SU-DHL-6 (cell line): ENCODE data around the gene AGAP9.
"Not testable (repeated sequence)": the region's sequence is repeated elsewhere in the genome, so short reads cannot be mapped to it uniquely, and the experiment has no call there.

Experiments used
- H2AFZ ChIP-seq: fragments of 200-600 bp; sonication (generic); 2 replicates; pipeline ENCODE4 v1.6.1; 2014; ENCODE audit warnings: low read depth, mild to moderate bottlenecking, moderate library complexity, mixed read lengths, antibody characterized with exemption, low read length; ENCODE audit not compliant: severe bottlenecking
- H3F3A ChIP-seq: fragments of 200-600 bp; shearing (Covaris generic); 2 replicates; pipeline ENCODE4 v1.6.0; 2016; ENCODE audit warnings: antibody characterized with exemption, mild to moderate bottlenecking; ENCODE audit not compliant: insufficient read depth
- H3K27ac ChIP-seq: fragments of 200-600 bp; sonication (generic); 2 replicates; pipeline ENCODE4 v1.5.1; 2016; ENCODE audit warnings: low read depth, mild to moderate bottlenecking, low read length, moderate library complexity, mixed read lengths
- H3K27me3 ChIP-seq: fragments of 200-600 bp; sonication (generic), shearing (Covaris generic); 2 replicates; pipeline ENCODE4 v1.6.0; 2014; ENCODE audit warnings: mild to moderate bottlenecking, low read length
- H3K36me3 ChIP-seq: fragments of 200-600 bp; sonication (generic); 2 replicates; pipeline ENCODE4 v1.6.1; 2014; ENCODE audit warnings: mild to moderate bottlenecking, low read length, mixed read lengths
- H3K4me2 ChIP-seq: fragments of 300-600, 200-600 bp; shearing (Covaris generic), sonication (generic); 2 replicates; pipeline ENCODE4 v1.6.0; 2014; ENCODE audit warnings: low read length, low read depth, mild to moderate bottlenecking; ENCODE audit not compliant: poor library complexity, severe bottlenecking
- H3K4me3 ChIP-seq: fragments of 200-600 bp; sonication (generic); 2 replicates; pipeline ENCODE4 v1.5.1; 2014; ENCODE audit warnings: antibody characterized with exemption, low read length, mild to moderate bottlenecking, mixed read lengths; ENCODE audit not compliant: insufficient read depth, poor library complexity, severe bottlenecking
- H3K79me2 ChIP-seq: fragments of 200-600 bp; sonication (generic); 2 replicates; pipeline ENCODE4 v1.6.1; 2014; ENCODE audit warnings: mild to moderate bottlenecking, low read length, moderate library complexity; ENCODE audit not compliant: insufficient read depth
- H3K9ac ChIP-seq: fragments of 200-600 bp; sonication (generic); 2 replicates; pipeline ENCODE4 v1.7.0; 2014; ENCODE audit warnings: mild to moderate bottlenecking, low read length
- H3K9me2 ChIP-seq: fragments of 200-600 bp; sonication (generic); replicated peaks from 2 replicates; pipeline ENCODE4 v1.6.1; 2014; ENCODE audit warnings: low read length; ENCODE audit not compliant: insufficient read depth
- H3K9me3 ChIP-seq: fragments of 200-600 bp; sonication (generic); 2 replicates; pipeline ENCODE4 v1.6.1; 2014; ENCODE audit warnings: low read length, mixed read lengths; ENCODE audit not compliant: insufficient read depth
- H4K20me1 ChIP-seq: fragments of 200-600 bp; sonication (generic); 2 replicates; pipeline ENCODE4 v1.6.1; 2014; ENCODE audit warnings: low read depth, mild to moderate bottlenecking, antibody characterized with exemption, low read length, moderate library complexity, mixed read lengths

Gene AGAP9

DNA sequence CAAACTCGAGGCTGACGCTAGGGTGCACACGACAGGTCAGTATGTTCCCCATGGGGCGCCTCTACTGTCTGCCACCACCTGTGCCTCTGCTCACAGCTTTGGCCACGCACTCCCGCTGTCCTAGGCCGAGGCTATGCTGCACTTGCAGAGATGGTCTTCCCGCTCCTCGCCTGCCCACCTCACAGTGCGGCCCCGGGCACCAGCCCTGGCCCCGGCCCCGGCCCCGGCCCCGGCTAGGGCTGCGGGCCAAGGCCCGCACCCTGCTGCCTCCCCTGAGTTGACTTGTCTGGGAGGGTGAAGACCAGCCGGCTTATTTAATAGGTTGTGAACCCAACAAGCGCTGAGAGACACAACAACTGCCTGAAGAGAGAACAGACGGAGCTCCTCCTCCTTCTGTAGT lies at the start of gene AGAP9:
Gene AGAP9 (minus strand): TSS at position 164 of the 400 bp plus-strand sequence. CDS start 112 bp downstream, at position 52.
- H3K9me3 ChIP-seq, H4K20me1 ChIP-seq: not testable (repeated sequence)

DNA sequence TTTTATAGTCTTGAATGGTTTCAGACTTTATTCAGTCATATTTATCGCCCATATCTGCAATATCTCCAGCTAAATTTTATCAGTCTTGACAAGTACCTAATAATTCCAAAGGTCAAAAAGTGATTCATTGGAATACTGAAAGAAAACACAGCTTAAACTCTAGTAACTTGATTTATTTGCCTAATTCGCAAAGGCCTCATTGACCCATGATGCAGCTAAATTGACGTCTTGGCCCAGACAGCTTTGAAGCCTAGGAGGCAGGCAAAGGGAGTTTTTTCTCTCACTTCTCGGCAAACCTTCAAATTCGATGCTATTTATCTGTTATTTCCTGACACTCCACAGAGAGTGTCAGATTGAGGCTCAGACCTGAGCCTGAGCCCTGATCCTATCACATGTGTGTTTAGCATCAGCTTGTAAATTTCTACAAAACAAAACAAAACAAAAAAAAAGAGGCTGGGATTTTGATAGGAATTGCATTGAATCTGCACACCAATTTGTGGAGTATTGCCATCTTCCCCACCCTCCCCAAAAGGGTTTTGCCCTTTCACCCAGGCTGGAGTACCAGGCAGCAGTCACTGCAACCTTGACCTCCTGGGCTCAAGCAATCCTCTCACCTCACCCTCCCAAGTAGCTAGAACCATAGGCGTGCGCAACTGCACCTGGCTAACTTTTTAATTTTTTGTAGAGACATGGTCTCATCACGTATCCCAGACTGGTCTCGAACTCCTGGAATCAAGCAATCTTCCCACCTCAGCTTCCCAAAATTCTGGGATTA lies 47.9 kb upstream of the AGAP9 start:
- H3K36me3 ChIP-seq, H2AFZ ChIP-seq, H3K27ac ChIP-seq, H4K20me1 ChIP-seq, H3K9ac ChIP-seq, H3K4me2 ChIP-seq, H3F3A ChIP-seq, H3K4me3 ChIP-seq, H3K9me3 ChIP-seq, H3K79me2 ChIP-seq, H3K9me2 ChIP-seq, H3K27me3 ChIP-seq: not testable (repeated sequence)

More for the DNA sequence above, at the start of gene AGAP9:
- H3K4me3 ChIP-seq, H3F3A ChIP-seq, H3K27me3 ChIP-seq, H3K4me2 ChIP-seq, H3K27ac ChIP-seq, H2AFZ ChIP-seq, H3K9ac ChIP-seq, H3K79me2 ChIP-seq, H3K36me3 ChIP-seq, H3K9me2 ChIP-seq: not testable (repeated sequence)

DNA sequence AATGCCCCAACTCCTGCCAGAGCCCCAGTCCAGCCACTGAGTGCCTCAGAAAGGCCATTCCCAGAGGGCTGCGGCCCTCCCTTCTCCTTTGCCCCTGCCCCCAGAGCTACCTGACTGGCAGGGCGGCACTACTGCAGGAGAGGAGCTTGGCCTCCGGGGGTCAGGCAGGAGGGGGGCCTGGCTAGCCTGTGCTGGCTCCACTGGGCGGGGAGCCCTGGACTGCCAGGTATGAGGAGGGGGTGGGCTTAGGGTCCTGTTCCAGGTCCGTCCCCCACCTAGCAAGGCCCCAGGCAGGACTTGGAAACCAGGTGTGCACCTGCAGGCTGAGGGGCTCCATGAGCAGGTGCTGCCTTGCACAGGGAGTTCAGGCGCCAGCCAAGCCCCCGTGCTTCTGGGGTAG lies 43.3 kb upstream of the AGAP9 start:
- H3K9ac ChIP-seq, H3K9me3 ChIP-seq, H2AFZ ChIP-seq, H3K4me2 ChIP-seq, H3K4me3 ChIP-seq, H3K27ac ChIP-seq, H3K27me3 ChIP-seq, H3K79me2 ChIP-seq, H4K20me1 ChIP-seq, H3F3A ChIP-seq, H3K36me3 ChIP-seq, H3K9me2 ChIP-seq: not testable (repeated sequence)

DNA sequence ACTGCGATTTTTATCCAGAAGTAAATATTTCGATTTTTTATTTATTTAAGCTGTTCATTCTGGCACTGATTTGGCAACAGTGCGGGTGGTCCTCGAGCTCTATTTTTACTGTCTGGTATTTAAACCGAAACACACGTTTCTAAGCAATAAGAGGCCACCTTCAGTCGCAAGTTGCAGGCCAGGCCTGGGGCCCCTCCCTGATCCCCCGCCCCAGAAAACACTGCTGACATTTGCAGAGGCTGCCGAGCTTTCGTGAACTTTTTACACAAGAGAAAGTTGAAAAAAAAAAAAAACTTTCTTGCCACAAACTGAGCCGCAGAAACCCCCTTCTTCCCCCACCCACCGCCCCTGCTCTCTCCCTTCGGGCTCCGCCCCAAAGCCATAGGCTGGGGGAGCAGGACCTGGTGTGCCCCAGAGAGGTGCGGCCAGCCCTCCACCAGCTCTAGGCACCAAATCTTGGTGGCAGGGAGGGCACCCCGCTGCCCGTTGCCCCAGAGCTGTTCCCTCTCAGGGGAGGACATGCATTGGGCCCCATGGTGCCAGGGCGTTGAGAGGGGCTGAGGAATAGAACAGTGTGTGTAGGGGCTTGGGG lies 42.8 kb upstream of the AGAP9 start:
- not testable (repeated sequence) for H3K9ac ChIP-seq, H3K27me3 ChIP-seq, H3K9me3 ChIP-seq, H2AFZ ChIP-seq, H3K36me3 ChIP-seq, H3K79me2 ChIP-seq, H3K9me2 ChIP-seq, H3K4me3 ChIP-seq, H3K4me2 ChIP-seq, H3K27ac ChIP-seq, H3F3A ChIP-seq, H4K20me1 ChIP-seq

DNA sequence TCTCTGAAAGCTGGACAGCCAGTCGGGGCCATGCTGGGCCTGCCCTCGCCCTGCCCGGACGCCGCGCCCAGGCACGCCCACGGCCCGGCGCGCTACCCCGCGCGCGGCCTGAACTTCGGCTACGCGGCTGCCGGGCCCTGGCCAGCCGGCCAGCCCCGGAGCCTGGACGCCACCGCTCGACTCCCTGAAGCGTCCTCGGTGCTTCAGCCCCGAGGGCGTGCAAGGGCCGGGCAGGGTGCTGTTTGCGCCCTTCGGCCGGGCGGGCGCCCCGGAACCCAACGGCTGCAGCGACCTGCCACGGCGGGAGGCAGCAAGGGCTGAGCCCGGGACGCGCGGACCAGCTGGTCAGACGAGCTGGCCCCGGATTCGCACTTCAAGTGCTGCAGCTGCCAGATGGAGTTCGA lies 42.1 kb upstream of the AGAP9 start:
- not testable (repeated sequence) for H3K4me3 ChIP-seq, H3K9ac ChIP-seq

DNA sequence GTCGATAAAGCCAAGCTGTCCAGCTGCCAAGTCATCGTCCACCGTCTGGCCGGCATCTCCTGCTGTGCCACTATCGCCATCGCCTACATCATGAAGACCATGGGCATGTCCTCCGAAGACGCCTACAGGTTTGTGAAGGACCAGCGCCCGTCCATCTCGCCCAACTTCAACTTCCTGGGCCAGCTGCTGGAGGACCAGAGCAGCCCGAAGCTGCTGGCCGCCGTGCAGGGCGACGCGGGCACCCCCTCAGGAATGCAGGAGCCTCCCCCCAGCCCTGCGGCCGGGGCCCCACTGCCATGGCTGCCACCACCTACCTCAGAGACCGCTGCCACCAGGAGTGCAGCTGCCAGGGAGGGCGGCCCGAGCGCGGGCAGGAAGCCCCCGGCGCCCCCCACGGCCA lies 41.5 kb upstream of the AGAP9 start:
- not testable (repeated sequence) for H3K79me2 ChIP-seq, H3K9me2 ChIP-seq, H3K9me3 ChIP-seq, H3K4me3 ChIP-seq, H2AFZ ChIP-seq, H3K4me2 ChIP-seq, H3F3A ChIP-seq, H3K36me3 ChIP-seq, H3K9ac ChIP-seq, H3K27me3 ChIP-seq, H3K27ac ChIP-seq, H4K20me1 ChIP-seq

More for the DNA sequence above, 42.1 kb upstream of the AGAP9 start:
- H3K27me3 ChIP-seq, H4K20me1 ChIP-seq, H3K36me3 ChIP-seq, H2AFZ ChIP-seq, H3K27ac ChIP-seq, H3K79me2 ChIP-seq, H3K9me2 ChIP-seq, H3F3A ChIP-seq, H3K4me2 ChIP-seq, H3K9me3 ChIP-seq: not testable (repeated sequence)

DNA sequence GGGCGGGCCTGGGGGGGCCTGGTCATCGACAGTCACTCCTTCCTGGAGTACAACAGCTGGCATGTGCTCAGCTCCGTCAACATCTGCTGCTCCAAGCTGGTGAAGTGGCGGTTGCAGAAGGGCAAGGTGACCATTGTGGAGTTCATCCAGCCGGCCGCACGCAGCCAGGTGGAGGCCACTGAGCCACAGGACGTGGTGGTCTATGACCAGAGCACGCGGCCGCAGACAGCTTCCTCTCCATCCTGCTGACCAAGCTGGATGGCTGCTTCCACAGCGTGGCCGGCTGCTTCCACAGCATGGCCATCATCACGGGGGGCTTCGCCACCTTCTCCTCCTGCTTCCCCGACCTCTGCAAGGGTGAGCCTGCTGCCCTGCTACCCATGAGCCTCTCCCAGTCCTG lies 40.9 kb upstream of the AGAP9 start:
- not testable (repeated sequence) for H3K79me2 ChIP-seq, H3K4me3 ChIP-seq, H3K9ac ChIP-seq, H3K4me2 ChIP-seq, H3K9me3 ChIP-seq, H2AFZ ChIP-seq, H3K27ac ChIP-seq, H3F3A ChIP-seq, H4K20me1 ChIP-seq, H3K36me3 ChIP-seq, H3K27me3 ChIP-seq, H3K9me2 ChIP-seq

DNA sequence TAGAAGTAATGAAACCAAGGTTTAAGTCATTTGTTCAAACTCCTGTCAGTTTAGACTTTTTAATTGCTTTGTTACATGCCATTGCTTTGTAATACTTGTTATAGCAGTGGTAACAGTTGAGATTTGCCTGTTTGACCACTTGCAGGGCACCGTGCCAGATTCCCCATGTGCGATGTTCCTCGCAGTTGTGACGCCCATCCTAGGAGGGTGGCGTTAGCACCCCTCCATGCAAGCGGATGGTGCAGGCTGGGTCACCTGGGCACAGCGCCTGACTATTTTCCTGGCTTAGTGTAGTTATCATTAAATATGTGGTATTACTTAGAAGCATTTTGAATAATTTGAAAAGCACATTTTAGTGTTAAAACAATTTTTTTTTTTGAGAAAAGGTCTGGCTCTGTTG lies 37.0 kb upstream of the AGAP9 start:
- not testable (repeated sequence) for H3K27me3 ChIP-seq, H3K4me2 ChIP-seq, H3K36me3 ChIP-seq, H3K9me3 ChIP-seq, H3K27ac ChIP-seq, H3F3A ChIP-seq, H4K20me1 ChIP-seq, H2AFZ ChIP-seq, H3K4me3 ChIP-seq, H3K9ac ChIP-seq, H3K79me2 ChIP-seq, H3K9me2 ChIP-seq
